ENCODE measurements around the gene EPB41L1.
A peak's percentile ranks its signal among the peaks of the same experiment; 100 is the strongest.

Gene EPB41L1

GRCh38 chr20:36201198-36201597 is 46.7 kb downstream of the EPB41L1 start:
- no peak for DNase-seq (ENCODE audit: low read depth)
- no peak overlapping the region for H3K4me3 ChIP-seq (ENCODE audit: low read length)
- TF ChIP-seq, protein P1, sequence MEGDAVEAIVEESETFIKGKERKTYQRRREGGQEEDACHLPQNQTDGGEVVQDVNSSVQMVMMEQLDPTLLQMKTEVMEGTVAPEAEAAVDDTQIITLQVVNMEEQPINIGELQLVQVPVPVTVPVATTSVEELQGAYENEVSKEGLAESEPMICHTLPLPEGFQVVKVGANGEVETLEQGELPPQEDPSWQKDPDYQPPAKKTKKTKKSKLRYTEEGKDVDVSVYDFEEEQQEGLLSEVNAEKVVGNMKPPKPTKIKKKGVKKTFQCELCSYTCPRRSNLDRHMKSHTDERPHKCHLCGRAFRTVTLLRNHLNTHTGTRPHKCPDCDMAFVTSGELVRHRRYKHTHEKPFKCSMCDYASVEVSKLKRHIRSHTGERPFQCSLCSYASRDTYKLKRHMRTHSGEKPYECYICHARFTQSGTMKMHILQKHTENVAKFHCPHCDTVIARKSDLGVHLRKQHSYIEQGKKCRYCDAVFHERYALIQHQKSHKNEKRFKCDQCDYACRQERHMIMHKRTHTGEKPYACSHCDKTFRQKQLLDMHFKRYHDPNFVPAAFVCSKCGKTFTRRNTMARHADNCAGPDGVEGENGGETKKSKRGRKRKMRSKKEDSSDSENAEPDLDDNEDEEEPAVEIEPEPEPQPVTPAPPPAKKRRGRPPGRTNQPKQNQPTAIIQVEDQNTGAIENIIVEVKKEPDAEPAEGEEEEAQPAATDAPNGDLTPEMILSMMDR (conservative IDR thresholded peaks at IDR 0.05; ENCODE audit: low read depth, low read length) = no peak

- no peak for DNase-seq (ENCODE audit: low read depth)
- peak overlapping the region; percentile 12 for H3K4me3 ChIP-seq (ENCODE audit: low read length)
- TF ChIP-seq, protein P1 (conservative IDR thresholded peaks at IDR 0.05; ENCODE audit: low read depth, low read length) = peak; percentile 100
Measured at GRCh38 chr20:36202891-36203338, 48.4 kb downstream of the EPB41L1 start.

GRCh38 chr20:36203861-36204260 is 49.3 kb downstream of the EPB41L1 start:
- no peak for DNase-seq (ENCODE audit: low read depth)
- TF ChIP-seq, protein P1 (conservative IDR thresholded peaks at IDR 0.05; ENCODE audit: low read depth, low read length) = no peak

DNA sequence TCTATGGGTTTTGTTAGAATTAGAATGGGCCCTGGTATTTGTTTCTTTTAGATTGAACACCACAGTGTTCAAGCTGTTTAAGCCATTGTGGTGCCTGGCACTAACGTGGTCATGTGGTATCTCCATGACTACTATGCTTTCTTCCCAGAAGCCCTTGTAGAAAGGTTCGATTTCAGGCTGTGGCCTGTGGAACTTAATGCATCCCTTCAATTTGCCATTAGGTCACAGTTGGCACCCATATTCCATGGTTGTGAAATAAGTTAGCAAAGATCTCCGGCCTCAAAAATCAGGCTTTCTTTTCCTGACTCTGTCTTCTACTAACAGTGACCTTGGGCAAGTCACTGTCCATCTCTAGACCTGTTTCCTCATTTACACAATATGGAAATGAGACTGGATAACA is 50.5 kb downstream of the EPB41L1 start:
- no peak overlapping the region for H3K4me3 ChIP-seq (ENCODE audit: low read length)
- TF ChIP-seq, protein P1 (conservative IDR thresholded peaks at IDR 0.05; ENCODE audit: low read depth, low read length) = no peak
- no peak for DNase-seq (ENCODE audit: low read depth)

More at GRCh38 chr20:36203861-36204260, 49.3 kb downstream of the EPB41L1 start:
- no peak overlapping the region for H3K4me3 ChIP-seq (ENCODE audit: low read length)

GRCh38 chr20:36206068-36206467 is 51.5 kb downstream of the EPB41L1 start:
- H3K4me3 ChIP-seq (ENCODE audit: low read length) = no peak overlapping the region
- no peak for DNase-seq (ENCODE audit: low read depth)
- TF ChIP-seq, protein P1 (conservative IDR thresholded peaks at IDR 0.05; ENCODE audit: low read depth, low read length) = no peak

- no peak for DNase-seq (ENCODE audit: low read depth)
- TF ChIP-seq, protein P1 (conservative IDR thresholded peaks at IDR 0.05; ENCODE audit: low read depth, low read length) = no peak
- H3K4me3 ChIP-seq (ENCODE audit: low read length) = no peak overlapping the region
Measured at GRCh38 chr20:36206641-36207040, 52.1 kb downstream of the EPB41L1 start.

- no peak for DNase-seq (ENCODE audit: low read depth)
- H3K4me3 ChIP-seq (ENCODE audit: low read length) = no peak overlapping the region
- TF ChIP-seq, protein P1 (conservative IDR thresholded peaks at IDR 0.05; ENCODE audit: low read depth, low read length) = no peak
Measured at GRCh38 chr20:36207602-36208001, 53.1 kb downstream of the EPB41L1 start.

Measured in retinal pigment epithelial cell (primary cell).